GM23338 (cell line): Measurements from ENCODE around the gene XPO6. TPM values are rescaled to one million over a fixed set of nuclear protein-coding genes. Genes with fewer than 3 reads are reported as not detected.

Source experiments
- ATAC-seq: fragments of 200-7000 bp; cut with Tn5 transposase; 3 replicates; pipeline ENCODE4 v1.9.1; 2020
- DNase-seq: peaks from one replicate; pipeline ENCODE4 v3.0.0-alpha.2; 2015; ENCODE audit warnings: low spot score
- H2AFZ ChIP-seq: fragments of 200-600 bp; sonication (generic); 2 replicates; pipeline ENCODE4 v1.8.0; 2016; ENCODE audit warnings: antibody characterized with exemption, mild to moderate bottlenecking, moderate library complexity
- H3F3A ChIP-seq: fragments of 200-600 bp; sonication (generic); replicated peaks from 2 replicates; pipeline ENCODE4 v1.8.0; 2017; ENCODE audit warnings: antibody characterized with exemption, mixed run types, low read depth
- H3K27ac ChIP-seq: fragments of 200-600 bp; sonication (generic); 2 replicates; pipeline ENCODE4 v1.6.1; 2016; ENCODE audit warnings: low read depth
- H3K27me3 ChIP-seq: fragments of 200-600 bp; sonication (generic); 2 replicates; pipeline ENCODE4 v1.8.0; 2016; ENCODE audit warnings: mild to moderate bottlenecking, mixed run types, moderate library complexity; ENCODE audit not compliant: insufficient read depth
- H3K36me3 ChIP-seq: fragments of 200-600 bp; sonication (generic); 2 replicates; pipeline ENCODE4 v1.8.0; 2016; ENCODE audit warnings: mild to moderate bottlenecking; ENCODE audit not compliant: insufficient read depth
- H3K4me1 ChIP-seq: fragments of 200-600 bp; sonication (generic); 2 replicates; pipeline ENCODE4 v1.8.0; 2016; ENCODE audit warnings: mild to moderate bottlenecking, moderate library complexity; ENCODE audit not compliant: insufficient read depth
- H3K4me2 ChIP-seq: fragments of 200-600 bp; sonication (generic); 2 replicates; pipeline ENCODE4 v1.7.1; 2017; ENCODE audit warnings: mixed run types
- H3K4me3 ChIP-seq: fragments of 200-600 bp; sonication (generic); 2 replicates; pipeline ENCODE4 v1.6.1; 2016; ENCODE audit warnings: mixed run types
- H3K79me2 ChIP-seq: fragments of 200-600 bp; sonication (generic); replicated peaks from 2 replicates; pipeline ENCODE4 v1.8.0; 2017; ENCODE audit warnings: mild to moderate bottlenecking; ENCODE audit not compliant: insufficient read depth
- H3K9me2 ChIP-seq: fragments of 200-600 bp; sonication (generic); 2 replicates; pipeline ENCODE4 v1.8.0; 2017; ENCODE audit not compliant: insufficient read depth
- H4K20me1 ChIP-seq: fragments of 200-600 bp; sonication (generic); replicated peaks from 2 replicates; pipeline ENCODE4 v1.8.0; 2017; ENCODE audit warnings: mild to moderate bottlenecking; ENCODE audit not compliant: insufficient read depth
- H3K27ac Mint-ChIP-seq: 2 replicates; pipeline ENCODE4 v1.8.0; 2020; ENCODE audit warnings: inconsistent platforms, mild to moderate bottlenecking, moderate library complexity, mixed read lengths
- H3K27me3 Mint-ChIP-seq: 3 replicates; pipeline ENCODE4 v1.8.0; 2022; ENCODE audit warnings: low read depth, mild to moderate bottlenecking, moderate library complexity, mixed read lengths, inconsistent platforms; ENCODE audit not compliant: insufficient read depth, poor library complexity
- H3K36me3 Mint-ChIP-seq: 3 replicates; pipeline ENCODE4 v1.8.0; 2021; ENCODE audit warnings: low read depth, mild to moderate bottlenecking, inconsistent platforms, moderate library complexity, mixed read lengths
- H3K4me1 Mint-ChIP-seq: 3 replicates; pipeline ENCODE4 v1.8.0; 2020; ENCODE audit warnings: mild to moderate bottlenecking, inconsistent platforms, mixed read lengths
- H3K4me3 Mint-ChIP-seq: 3 replicates; pipeline ENCODE4 v1.8.0; 2021; ENCODE audit warnings: moderate library complexity, mild to moderate bottlenecking, inconsistent platforms, mixed read lengths
- H3K9me3 Mint-ChIP-seq: 3 replicates; pipeline ENCODE4 v1.8.0; 2020; ENCODE audit warnings: moderate library complexity, mild to moderate bottlenecking, inconsistent platforms, mixed read lengths
- CREB1 ChIP-seq: fragments of 250-450 bp; sonication (Bioruptor Pico); IDR thresholded peaks from 2 replicates; pipeline ENCODE4 v1.5.0; 2020; ENCODE audit warnings: low read depth, mild to moderate bottlenecking, moderate library complexity
- CTCF ChIP-seq, 2 experiments: fragments of 200-600 bp in 1 of 2; sonication (generic) in 1 of 2; conservative IDR thresholded peaks; 2 replicates each; pipeline versions ENCODE4 v1.5.1 to v1.6.1; 2016 to 2017; ENCODE audit warnings: antibody characterized with exemption in 2 of 2, low read depth in 2 of 2, mild to moderate bottlenecking in 2 of 2, moderate library complexity in 1 of 2
- EZH2 ChIP-seq: fragments of 200-600 bp; sonication (generic); IDR thresholded peaks from one replicate; pipeline ENCODE4 v1.8.0; 2017; ENCODE audit warnings: antibody characterized with exemption, mild to moderate bottlenecking, low read depth; ENCODE audit not compliant: unreplicated experiment
- REST ChIP-seq: IDR thresholded peaks from one replicate; pipeline ENCODE4 v1.6.1; 2018; ENCODE audit warnings: antibody characterized with exemption; ENCODE audit not compliant: unreplicated experiment
- ZNF331 ChIP-seq: fragments of 250-450 bp; sonication (Bioruptor Pico); IDR thresholded peaks from 2 replicates; pipeline ENCODE4 v1.5.0; 2020; ENCODE audit warnings: low read depth, mild to moderate bottlenecking, moderate library complexity
- ZNF462 ChIP-seq: fragments of 250-450 bp; sonication (Bioruptor Pico); IDR thresholded peaks from 2 replicates; pipeline ENCODE4 v1.5.0; 2020; ENCODE audit warnings: mild to moderate bottlenecking, moderate library complexity
- polyA plus RNA-seq: library from polyadenylated mRNA; unstranded; fragments of >200 nt; fragmentation: Nextera tagmentation; extraction: Ambion mirVana; gene quantifications from 2 replicates; pipeline ENCODE4 v1.2.1, GENCODE V29; 2016
- total RNA-seq: library from RNA; depleted of rRNA; stranded (reverse); fragments of >200 nt; shearing (Covaris generic); gene quantifications from 2 replicates; pipeline ENCODE4 v1.2.3, GENCODE V29; 2014

Gene XPO6
- total and polyA plus RNA-seq, 2 experiments from 2014 or later, result 83.9 to 178 TPM

- no peak for TF ChIP-seq ZNF462 (CRISPR knock-in tag)
- no peak for TF ChIP-seq EZH2
- TF ChIP-seq ZNF331 (CRISPR knock-in tag), result no peak
Observed at GRCh38 chr16:28181515-28181914, 30.2 kb downstream of the XPO6 start (continued).

- Histone ChIP-seq H2AFZ (no peak overlapping the region), H3K9me2 (no peaks in the 10 kb centered on the region), H4K20me1 (peaks cover 51% of the 10 kb centered on the region), H3K79me2 (peaks cover 99% of the 10 kb centered on the region), H3K4me3 (no peak overlapping the region), H3K27ac (peak overlapping the region; percentile 33), H3K4me2 (no peak overlapping the region), H3K4me1 (peaks cover 10% of the 10 kb centered on the region; the same call in 1 of the 2 replicates), H3K36me3 (peaks cover 13% of the 10 kb centered on the region), H3F3A (no peaks in the 10 kb centered on the region), H3K27me3 (no peaks in the 10 kb centered on the region)
- Mint-ChIP-seq H3K4me1 (peaks cover 28% of the 10 kb centered on the region), H3K27me3 (peaks cover 1% of the 10 kb centered on the region), H3K9me3 (0 out of 3 replicates have a peak, but pooled peaks cover 3% of the 10 kb centered on the region), H3K27ac (no peak overlapping the region), H3K4me3 (no peak overlapping the region), H3K36me3 (peaks cover 40% of the 10 kb centered on the region)
- ATAC-seq (no peak), DNase-seq (no peak)
- TF ChIP-seq EZH2 (no peak), REST (no peak), CREB1 (CRISPR knock-in tag) (no peak), CTCF (conservative IDR thresholded peaks at IDR 0.05; ENCODE audit: low read depth in 2 of 2) (no peak)
Observed at GRCh38 chr16:28180655-28181460, 30.9 kb downstream of the XPO6 start.
